NOMO-1 (cell line): ENCODE results near the gene KCNG1.
"Not testable (repeated sequence)": the region's sequence is repeated elsewhere in the genome, so short reads cannot be mapped to it uniquely, and the experiment has no call there.

Experiments
- DNase-seq, 2 experiments: peaks; one replicate each; lab custom pipeline; 2025; ENCODE audit not compliant: unreplicated experiment in 2 of 2; lab: John Stamatoyannopoulos, UW

The KCNG1 gene

GRCh38 chr20:51022803-51023616 lies at the start of gene KCNG1:
Gene KCNG1 (minus strand): TSS chr20:51023107. CDS start chr20:51010338, 12,769 bp downstream.
- peak; percentile 61 to 75 for DNase-seq

GRCh38 chr20:51070621-51071020 lies 47.7 kb upstream of the KCNG1 start:
- DNase-seq = no peak

- DNase-seq = no peak
These were observed 44.9 kb upstream of the KCNG1 start for GRCh38 chr20:51067792-51068191.

- no peak for DNase-seq
These were observed 42.7 kb upstream of the KCNG1 start for GRCh38 chr20:51065615-51066014.

GRCh38 chr20:51064137-51064536 lies 41.2 kb upstream of the KCNG1 start:
- no peak for DNase-seq

- DNase-seq = no peak
These were observed 39.2 kb upstream of the KCNG1 start for GRCh38 chr20:51062065-51062464.

GRCh38 chr20:51061418-51062045 lies 38.6 kb upstream of the KCNG1 start:
- no peak for DNase-seq

- DNase-seq = no peak
These were observed 37.4 kb upstream of the KCNG1 start for GRCh38 chr20:51060301-51060700.

- no peak for DNase-seq
These were observed 37.0 kb upstream of the KCNG1 start for GRCh38 chr20:51059862-51060261.

- no peak for DNase-seq
These were observed 35.1 kb upstream of the KCNG1 start for GRCh38 chr20:51058017-51058416.

- no peak for DNase-seq
These were observed 31.3 kb upstream of the KCNG1 start for GRCh38 chr20:51054233-51054632.

- no peak for DNase-seq
These were observed 27.7 kb upstream of the KCNG1 start for GRCh38 chr20:51050531-51051075.

GRCh38 chr20:51046021-51046985 lies 23.4 kb upstream of the KCNG1 start:
- no peak for DNase-seq

- not testable (repeated sequence) for DNase-seq
These were observed 22.6 kb upstream of the KCNG1 start for GRCh38 chr20:51045492-51045891.

GRCh38 chr20:51044796-51045195 lies 21.9 kb upstream of the KCNG1 start:
- DNase-seq = no peak

- DNase-seq = no peak
These were observed 20.9 kb upstream of the KCNG1 start for GRCh38 chr20:51043811-51044210.

GRCh38 chr20:51042657-51043247 lies 19.8 kb upstream of the KCNG1 start:
- DNase-seq = no peak

GRCh38 chr20:51042064-51042463 lies 19.2 kb upstream of the KCNG1 start:
- DNase-seq = no peak

GRCh38 chr20:51037532-51038115 lies 14.7 kb upstream of the KCNG1 start:
- no peak for DNase-seq
